GM10847 (cell line): ENCODE results near the gene PIEZO2.

Experiments
- POLR2A ChIP-seq: IDR thresholded peaks from 2 replicates; pipeline ENCODE4 v1.6.1; 2011; ENCODE audit not compliant: insufficient read length; ENCODE audit errors: extremely low read depth

Gene PIEZO2

DNA sequence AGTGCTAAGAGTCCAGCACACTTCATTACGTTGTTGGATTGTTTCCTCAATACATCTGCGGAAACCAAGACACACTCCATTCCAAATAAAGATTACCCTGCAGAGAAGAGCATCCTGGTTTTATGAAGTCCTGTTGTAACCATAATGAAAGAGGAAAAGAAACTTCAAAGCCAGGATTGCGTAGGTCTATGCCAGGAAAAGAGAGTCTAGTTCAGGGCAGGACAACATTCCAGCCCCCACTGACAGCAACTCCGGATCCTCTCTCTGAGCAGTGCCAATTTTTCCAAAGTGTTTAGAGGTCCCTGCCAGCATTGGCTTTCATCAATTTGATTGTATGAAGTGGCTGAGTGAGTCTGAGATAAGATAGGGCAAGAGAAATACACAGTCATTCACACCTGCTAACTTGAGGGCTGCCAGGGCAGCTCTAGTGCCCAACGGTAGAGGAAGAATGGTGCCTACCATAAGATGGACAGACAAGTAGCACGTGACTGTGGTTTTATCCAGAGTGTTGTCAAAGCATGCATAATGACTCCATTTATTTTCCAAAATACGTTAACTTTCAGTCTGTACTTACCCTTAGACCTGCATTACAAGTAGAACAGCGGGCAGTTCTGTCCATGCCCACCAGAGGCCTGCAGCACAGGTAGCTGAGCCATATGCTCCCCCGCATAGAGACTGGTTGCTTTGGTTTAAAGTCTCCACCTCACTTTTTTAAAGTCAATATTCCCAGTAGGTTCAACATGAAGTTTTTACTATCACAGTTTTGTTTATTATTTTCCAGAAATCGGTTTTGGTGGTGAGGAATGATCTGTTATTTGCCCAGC, 23.7 kb downstream of the PIEZO2 start:
- TF ChIP-seq POLR2A = no peak

DNA sequence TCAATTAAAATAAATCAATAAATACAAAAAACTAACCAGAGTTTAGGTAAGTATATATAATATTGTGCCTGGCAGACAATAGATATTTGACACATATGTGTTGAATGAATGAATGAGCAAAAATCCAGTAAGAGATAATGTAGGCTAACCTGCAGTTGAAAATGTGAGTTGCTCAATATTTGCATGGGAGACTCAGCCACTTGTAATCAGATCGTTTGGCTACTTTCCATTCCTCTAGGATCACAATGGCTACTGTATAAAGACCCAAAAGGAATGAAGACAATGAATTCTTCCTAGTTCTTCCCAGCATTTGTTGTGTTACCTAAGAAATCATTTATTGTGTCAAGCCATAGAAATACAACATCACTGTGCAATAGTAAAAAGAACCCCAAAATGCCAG, 25.3 kb downstream of the PIEZO2 start:
- no peak for TF ChIP-seq POLR2A

DNA sequence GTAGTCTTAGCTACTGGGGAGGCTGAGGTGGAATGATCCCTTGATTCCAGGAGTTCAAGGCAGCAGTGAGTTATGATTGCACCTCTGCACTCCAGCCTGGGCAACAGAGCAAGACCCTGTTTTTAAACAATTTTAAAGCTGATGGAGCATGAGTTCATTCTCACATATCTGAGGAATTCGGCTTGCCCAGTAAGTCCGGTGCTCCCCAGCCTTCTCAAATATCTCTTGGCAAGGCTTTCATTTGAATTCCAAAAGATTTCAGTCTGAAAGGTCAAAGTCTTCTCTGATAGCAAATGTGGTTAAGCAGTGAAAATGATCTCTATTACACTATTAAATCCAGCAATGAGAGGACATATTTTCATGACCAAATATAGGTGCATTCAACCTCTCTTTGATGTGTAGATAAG, 27.9 kb downstream of the PIEZO2 start:
- no peak for TF ChIP-seq POLR2A

DNA sequence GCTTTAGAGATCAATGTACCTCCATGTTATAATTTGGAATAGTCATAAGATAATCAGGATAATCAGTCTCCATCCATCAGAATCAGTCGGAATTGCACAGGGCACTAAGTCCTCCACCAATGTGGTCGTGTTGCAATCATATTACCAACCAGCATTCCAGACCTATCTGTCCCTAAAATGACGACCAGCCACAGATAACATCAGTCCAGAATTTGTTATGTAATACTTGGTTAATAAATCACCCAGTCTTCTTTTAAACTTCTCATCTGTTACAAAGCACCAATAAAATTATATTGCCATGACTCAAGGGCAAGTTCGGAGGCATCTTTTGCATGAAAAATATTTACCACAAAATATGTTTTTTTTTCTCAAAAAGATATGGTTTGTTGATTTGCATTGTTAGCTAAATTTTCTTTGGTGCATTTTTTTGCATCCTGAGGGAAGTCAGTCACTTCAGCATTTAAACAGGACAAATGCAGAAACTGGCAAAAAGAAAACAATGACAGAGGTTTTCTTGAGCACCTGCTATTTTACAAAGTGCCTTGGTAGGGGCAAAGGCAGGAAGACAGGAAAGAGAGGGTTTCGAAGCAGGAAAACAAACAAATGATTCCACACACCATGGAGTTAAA, 29.3 kb downstream of the PIEZO2 start:
- TF ChIP-seq POLR2A = no peak

DNA sequence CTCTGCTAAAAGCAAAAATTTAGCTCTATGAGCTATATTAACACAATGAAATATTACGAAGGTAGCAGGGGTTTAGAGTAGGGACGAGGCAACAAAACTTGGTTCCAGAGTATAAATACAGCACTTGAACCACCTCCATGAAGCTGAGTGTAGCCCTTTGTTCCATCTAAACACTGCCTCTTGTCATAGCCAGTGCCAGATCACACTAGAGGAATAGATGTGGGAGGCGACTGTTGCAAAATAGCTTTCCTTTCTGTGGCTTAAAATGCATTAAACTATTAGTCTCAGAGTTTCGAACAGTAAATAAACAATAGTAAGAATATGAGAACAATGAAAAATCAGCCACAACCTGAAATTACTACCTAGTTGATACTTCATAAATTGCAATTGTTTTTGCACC, 29.8 kb downstream of the PIEZO2 start:
- TF ChIP-seq POLR2A = no peak

DNA sequence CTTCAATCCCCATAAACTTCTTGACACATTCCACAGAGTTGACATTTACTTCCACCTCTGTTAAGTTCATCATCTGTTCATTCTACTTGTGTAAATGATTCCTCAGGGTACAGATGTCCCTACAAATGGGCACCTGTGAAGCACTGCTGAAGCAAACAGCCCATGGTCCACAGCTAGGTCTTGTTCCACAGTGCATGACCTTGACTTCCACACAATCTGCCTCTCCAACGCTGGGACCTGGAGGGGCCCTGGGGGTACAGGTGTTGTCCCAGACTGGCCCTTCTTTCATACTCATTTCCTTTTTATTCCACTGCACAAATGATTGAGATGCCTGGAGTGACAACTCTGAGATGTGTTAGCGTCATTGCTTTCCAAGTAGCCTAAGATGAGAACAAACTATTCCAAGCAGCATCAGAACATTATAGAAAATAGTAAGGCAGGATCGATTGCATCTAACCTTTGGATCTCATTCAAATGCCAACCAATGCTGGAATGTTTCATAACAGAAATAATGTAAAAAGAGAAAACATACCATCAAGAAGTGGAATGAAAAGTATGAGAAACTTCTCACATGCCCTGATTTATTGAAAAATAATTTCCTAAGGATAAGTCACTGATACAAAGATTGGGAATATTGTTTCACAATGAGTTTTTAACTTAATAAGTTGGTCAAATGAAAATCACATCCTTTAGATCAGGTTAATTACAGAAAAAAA, 31.2 kb downstream of the PIEZO2 start:
- TF ChIP-seq POLR2A = no peak

DNA sequence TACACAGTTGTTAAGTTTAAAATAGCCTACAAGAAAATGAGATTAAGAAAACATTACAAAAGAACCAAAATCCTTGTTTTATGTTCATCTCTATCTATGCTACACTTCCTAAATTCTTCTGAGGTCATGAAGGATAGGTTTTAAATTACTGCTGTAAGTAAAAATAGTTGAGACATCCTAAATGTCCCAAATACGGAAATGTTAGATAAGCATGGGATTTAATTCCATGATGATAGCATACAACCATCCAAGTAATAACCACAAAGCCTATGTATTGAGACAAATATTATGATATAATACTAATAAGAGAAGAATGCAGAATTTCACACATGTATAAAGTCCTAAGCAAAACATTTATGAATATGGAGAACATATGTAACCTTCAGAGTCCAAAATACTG, 34.1 kb downstream of the PIEZO2 start:
- TF ChIP-seq POLR2A = no peak

DNA sequence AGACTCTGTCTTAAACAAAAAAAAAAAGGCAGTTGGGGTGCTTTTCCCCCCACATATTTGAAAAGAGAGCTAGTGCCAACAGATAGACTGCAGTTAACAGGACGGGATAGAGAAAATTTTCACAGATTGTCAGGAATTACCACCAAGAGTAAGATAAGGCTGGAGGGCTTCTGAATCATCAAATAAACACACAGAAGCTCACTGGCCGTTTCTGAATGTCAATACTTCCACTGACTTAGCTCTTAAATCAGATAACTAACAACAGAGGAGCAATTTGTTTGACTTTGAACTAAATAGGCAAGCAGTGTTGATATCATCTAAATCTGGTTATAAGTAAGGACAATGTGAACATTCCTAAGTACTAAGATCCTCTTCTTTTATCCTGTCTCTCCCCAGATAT, 34.7 kb downstream of the PIEZO2 start:
- TF ChIP-seq POLR2A = no peak

DNA sequence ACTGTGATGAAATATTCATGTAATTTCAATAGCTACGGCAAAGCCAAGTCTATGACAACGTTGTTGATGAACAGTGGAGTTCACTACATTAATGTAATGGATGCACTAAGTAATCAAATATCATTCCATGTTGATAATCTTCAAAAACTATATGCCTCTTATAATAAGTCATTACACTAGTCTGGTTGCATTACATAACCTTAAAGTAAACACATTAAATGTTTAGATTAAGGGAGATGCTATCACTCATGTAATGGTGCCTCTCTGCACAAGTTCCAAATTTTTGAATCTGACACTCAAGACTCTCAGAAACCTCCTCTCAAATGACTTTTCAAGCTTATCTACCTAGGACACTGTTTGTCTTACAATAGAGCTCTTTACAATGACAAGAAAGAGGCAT, 35.4 kb downstream of the PIEZO2 start:
- no peak for TF ChIP-seq POLR2A

DNA sequence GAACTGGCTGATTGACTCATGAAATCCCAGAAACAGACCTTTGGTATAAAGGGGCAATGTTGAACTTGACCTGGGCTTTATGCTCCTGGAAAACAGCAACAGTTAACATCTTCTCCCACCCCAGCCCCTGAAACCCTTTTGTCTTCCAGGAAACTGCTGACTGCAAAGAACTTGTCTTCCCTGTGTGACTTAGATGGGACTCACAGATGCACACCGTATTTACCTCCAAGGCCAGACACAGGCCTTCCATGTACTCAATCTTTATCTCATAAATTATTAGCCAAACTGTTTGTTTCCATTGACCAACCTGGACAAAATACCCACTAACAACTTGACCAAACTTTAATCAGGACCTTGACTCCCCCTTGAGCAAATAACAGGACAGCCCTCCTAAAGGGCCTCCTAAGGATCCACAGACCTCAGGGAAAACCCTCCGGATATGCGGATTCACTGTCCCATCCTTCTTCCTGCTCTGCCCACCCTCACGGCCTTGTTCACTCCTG, 36.3 kb downstream of the PIEZO2 start:
- no peak for TF ChIP-seq POLR2A

DNA sequence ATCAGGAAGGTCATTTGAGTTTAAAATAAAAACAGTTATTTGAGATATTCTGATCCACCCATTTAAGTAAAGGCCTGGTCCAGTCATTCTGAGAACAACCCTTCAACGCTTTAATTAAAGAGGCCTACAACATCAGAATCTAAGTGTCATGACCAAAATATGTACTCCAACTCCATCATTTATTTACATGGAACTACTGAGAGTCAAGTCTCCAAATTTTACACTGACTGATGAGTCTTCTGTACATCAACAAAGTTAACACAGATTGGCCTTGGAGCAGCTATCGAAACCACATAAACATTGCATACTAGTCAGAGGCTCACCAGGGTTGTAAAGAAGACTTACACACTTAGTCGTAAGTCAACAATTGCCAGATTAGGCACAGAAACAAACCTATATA, 37.1 kb downstream of the PIEZO2 start:
- TF ChIP-seq POLR2A = no peak

DNA sequence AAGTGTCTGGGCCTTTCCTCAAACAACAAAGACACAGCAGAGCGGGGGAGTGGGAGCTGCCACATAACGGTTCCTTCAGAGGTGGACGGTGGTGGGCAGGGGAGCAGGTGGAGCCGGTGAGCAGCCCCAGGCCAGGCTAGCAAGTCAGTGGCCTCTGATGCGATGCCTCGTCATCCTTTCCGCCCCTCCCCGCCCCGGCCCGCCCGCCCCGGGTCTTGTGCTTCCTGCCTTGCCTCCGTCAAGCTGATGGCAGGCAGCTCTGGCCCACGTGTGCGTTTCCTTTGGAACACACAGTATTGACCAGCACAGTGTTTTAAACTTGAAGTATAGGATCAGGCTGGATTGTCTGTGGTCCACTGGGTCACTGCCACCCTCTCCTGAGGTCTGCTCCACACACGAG, 38.9 kb downstream of the PIEZO2 start:
- TF ChIP-seq POLR2A = no peak

DNA sequence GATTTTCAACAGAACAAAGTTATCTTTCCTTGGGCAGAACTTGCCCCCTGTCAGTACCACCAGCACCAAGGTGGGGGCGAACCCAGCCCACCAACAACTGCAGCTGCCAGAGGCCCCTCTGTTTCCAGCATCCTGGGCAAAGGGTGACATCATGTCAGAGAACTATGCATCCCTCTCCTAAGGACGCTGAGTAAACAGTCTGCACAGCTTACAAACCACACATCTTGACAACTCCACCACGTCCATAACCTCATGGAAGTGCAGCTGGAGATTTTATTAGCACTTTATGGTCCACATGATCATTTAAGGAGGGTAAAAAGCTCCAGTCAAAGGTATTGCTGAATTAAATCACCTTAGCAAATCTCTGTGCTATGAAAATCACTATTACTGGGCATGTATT, 40.4 kb downstream of the PIEZO2 start:
- no peak for TF ChIP-seq POLR2A

DNA sequence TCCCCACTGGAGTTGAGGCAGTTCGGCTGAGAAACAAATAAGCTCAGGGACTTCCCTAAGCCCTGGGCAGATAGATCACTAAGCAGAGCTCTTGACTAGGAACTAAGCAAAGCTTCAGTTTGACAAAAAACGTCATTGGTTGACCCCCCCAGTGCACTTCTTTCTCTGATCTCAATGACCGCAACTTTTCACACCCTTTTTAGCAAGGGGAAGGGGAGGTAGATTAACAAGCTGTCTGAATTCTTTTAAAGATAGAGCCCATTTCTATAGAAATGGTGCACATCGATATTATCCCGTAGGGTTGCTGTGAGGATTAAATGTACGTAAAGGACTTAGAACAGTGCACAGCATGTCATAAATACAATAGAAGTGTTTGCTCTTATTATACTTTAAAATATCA, 42.5 kb downstream of the PIEZO2 start:
- TF ChIP-seq POLR2A = no peak

DNA sequence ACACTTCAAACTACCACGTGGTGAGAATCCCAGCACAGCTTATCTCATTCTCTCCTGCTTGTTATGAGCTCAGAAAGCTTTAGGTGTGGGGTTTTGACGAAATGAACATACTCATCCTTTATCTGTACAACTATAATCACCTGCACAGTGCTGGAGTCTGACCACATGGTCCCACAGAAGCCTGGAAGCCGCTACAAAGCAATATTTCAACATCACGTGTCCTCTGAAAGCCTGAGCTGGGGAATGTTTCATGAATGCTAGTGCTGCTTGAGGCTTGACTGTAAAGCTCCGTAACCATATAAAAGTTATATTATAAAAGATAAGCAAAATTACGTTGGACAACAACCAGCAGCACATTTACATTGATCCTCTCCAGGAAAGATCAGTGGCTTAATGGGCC, 43.9 kb downstream of the PIEZO2 start:
- no peak for TF ChIP-seq POLR2A

DNA sequence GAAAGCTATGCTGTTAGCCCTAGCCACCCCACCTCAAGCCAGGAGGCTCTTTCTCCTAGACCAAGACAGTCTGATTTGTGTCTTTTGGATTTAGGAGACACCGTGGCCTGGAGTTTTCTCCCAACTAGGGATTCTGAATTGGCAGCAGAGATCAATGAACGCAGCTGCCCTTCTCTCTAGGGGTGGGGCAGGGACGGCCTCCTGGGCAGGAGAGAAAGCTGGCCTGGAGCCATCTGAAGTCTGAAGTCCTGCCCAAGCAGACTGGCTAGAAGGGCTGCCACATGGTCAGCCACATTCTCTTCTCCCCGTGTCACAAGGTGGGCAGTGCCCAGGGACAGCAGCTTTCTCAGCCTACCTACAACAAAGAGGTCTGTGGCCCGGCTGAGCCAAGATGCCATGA, 45.1 kb downstream of the PIEZO2 start:
- no peak for TF ChIP-seq POLR2A
